ENCODE measurements around the gene ZDHHC16. TPM values are rescaled to one million over a fixed set of nuclear protein-coding genes. Genes with fewer than 3 reads are reported as not detected.

ZDHHC16 gene
- total and polyA plus RNA-seq, 3 experiments from 2014 or later: 26.4 to 57.6 (median 56.2) TPM

DNA sequence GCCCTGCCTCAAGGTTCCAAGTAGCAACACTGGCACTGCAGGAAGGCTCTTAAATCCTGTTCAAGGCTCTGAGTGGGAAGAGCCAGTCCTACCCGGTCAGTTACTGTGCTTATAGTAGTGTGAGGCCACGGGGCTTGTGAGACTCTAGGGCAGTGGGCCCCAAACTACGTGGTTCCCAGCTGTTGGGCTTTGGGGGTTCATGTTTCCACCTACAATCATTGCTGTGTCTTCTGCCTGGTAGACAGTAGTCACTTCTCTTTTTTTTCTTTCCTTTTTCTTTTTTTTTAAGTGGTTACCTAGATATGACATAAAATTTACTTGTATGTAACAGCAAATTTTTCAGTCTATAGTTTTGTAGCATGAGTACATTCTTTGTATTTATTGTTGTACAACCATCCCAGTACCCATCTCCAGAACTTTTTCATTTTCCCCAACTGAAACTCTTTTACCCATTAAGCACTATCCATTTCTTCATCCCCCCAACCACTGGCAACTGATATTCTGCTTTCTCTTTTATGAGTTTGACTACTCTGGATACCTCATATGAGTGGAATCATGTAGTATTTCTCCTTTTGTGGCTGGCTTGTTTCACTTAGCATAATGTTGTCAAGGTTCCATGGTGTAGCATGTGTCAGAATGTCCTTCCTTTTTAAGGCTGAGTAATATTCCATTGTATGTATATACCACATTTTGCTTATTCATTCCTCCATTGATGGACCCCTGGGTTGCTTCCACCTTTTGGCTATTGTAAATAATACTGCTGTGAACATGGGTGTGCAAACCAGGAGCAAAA is 60.4 kb downstream of the ZDHHC16 start:
- H3K4me1 Mint-ChIP-seq: no peaks in the 10 kb centered on the region
- peaks cover 21 to 34% of the 10 kb centered on the region in 2 donors for H3K27me3 Mint-ChIP-seq
- CTCF ChIA-PET: no interaction called here
- H3K4me1 ChIP-seq (ENCODE audit: insufficient read depth, low read length): no peaks in the 10 kb centered on the region
- H3K9me3 Mint-ChIP-seq: no peaks in the 10 kb centered on the region
- no peak overlapping the region for H3K4me3 ChIP-seq (ENCODE audit: low read length)
- no peak for DNase-seq
- no peaks in the 10 kb centered on the region for H3K27me3 ChIP-seq (ENCODE audit: insufficient read depth, low read length, poor library complexity, severe bottlenecking)
- no peaks in the 10 kb centered on the region for H3K36me3 Mint-ChIP-seq
- POLR2A ChIA-PET: no interaction called here
- H3K27ac ChIP-seq (ENCODE audit: low read depth, low read length): no peak overlapping the region
- H3K36me3 ChIP-seq (ENCODE audit: insufficient read depth, low read length): no peaks in the 10 kb centered on the region
- no peak overlapping the region for H3K4me3 Mint-ChIP-seq
- no peak overlapping the region for H3K27ac Mint-ChIP-seq
- H3K9me3 ChIP-seq (ENCODE audit: low read length): no peaks in the 10 kb centered on the region

Other genes with a start within 250 kb of the ZDHHC16 start
- 10 to 100 TPM; 23.3 to 26.5 TPM for gene ARHGAP19, start 153.5 kb upstream of the ZDHHC16 start, total RNA-seq
- 8.9 TPM for gene ARHGAP19, start 153.5 kb upstream of the ZDHHC16 start, polyA plus RNA-seq
- gene FRAT1, start 126.9 kb upstream of the ZDHHC16 start, total RNA-seq: 1 to 10 TPM; 4.3 to 4.7 TPM
- 13.3 TPM for gene FRAT1, start 126.9 kb upstream of the ZDHHC16 start, polyA plus RNA-seq
- gene FRAT2, start 111.4 kb upstream of the ZDHHC16 start, total RNA-seq: 10 to 100 TPM in 1 of 2 experiments, 1 to 10 TPM in 1; 9.8 to 10.4 TPM
- gene FRAT2, start 111.4 kb upstream of the ZDHHC16 start, polyA plus RNA-seq: 18.7 TPM
- 100 to 1,000 TPM; 102 to 111 TPM for gene RRP12, start 44.8 kb upstream of the ZDHHC16 start, total RNA-seq
- 11.6 TPM for gene RRP12, start 44.8 kb upstream of the ZDHHC16 start, polyA plus RNA-seq
- gene PGAM1, start 20.0 kb upstream of the ZDHHC16 start, total RNA-seq: 1,000 to 10,000 TPM; 1,086 to 1,097 TPM
- 309 TPM for gene PGAM1, start 20.0 kb upstream of the ZDHHC16 start, polyA plus RNA-seq
- gene EXOSC1, start 169 bp upstream of the ZDHHC16 start, total RNA-seq: 10 to 100 TPM; 61.0 to 64.8 TPM
- 83.0 TPM for gene EXOSC1, start 169 bp upstream of the ZDHHC16 start, polyA plus RNA-seq
- gene MMS19, start 52.2 kb downstream of the ZDHHC16 start, total RNA-seq: 10 to 100 TPM; 85.7 to 89.3 TPM
- gene MMS19, start 52.2 kb downstream of the ZDHHC16 start, polyA plus RNA-seq: 27.5 TPM
- gene UBTD1, start 52.7 kb downstream of the ZDHHC16 start, total RNA-seq: 1 to 10 TPM; 1.9 to 2.6 TPM
- gene UBTD1, start 52.7 kb downstream of the ZDHHC16 start, polyA plus RNA-seq: 2.0 TPM
- not detected for gene ANKRD2, start 126.6 kb downstream of the ZDHHC16 start, total RNA-seq
- gene ANKRD2, start 126.6 kb downstream of the ZDHHC16 start, polyA plus RNA-seq: not detected
- gene HOGA1, start 138.2 kb downstream of the ZDHHC16 start, total RNA-seq: not detected
- not detected for gene HOGA1, start 138.2 kb downstream of the ZDHHC16 start, polyA plus RNA-seq
- gene C10orf62, start 143.5 kb downstream of the ZDHHC16 start, total RNA-seq: not detected
- gene C10orf62, start 143.5 kb downstream of the ZDHHC16 start, polyA plus RNA-seq: not detected
- gene MORN4, start 187.3 kb downstream of the ZDHHC16 start, total RNA-seq: 1 to 10 TPM; 2.7 to 3.1 TPM
- 1.7 TPM for gene MORN4, start 187.3 kb downstream of the ZDHHC16 start, polyA plus RNA-seq
- gene PI4K2A, start 194.5 kb downstream of the ZDHHC16 start, total RNA-seq: 10 to 100 TPM; 15.6 to 15.9 TPM
- gene PI4K2A, start 194.5 kb downstream of the ZDHHC16 start, polyA plus RNA-seq: 11.4 TPM
- 1 to 10 TPM; 2.3 TPM for gene AVPI1, start 241.1 kb downstream of the ZDHHC16 start, total RNA-seq
- gene AVPI1, start 241.1 kb downstream of the ZDHHC16 start, polyA plus RNA-seq: 3.1 TPM